Left ventricle myocardium inferior (tissue), 1 donor: ENCODE measurements around the gene MAB21L3. TPM values are rescaled to one million over a fixed set of nuclear protein-coding genes. Genes with fewer than 3 reads are reported as not detected.

Source experiments
- DNase-seq: peaks from one replicate; pipeline ENCODE4 v3.0.0-alpha.2; 2020
- H3K27ac ChIP-seq: fragments of 200-600 bp; replicated peaks from 2 replicates; pipeline ENCODE4 v1.8.0; 2021
- H3K27me3 ChIP-seq: fragments of 200-600 bp; 2 replicates; pipeline ENCODE4 v1.8.0; 2021; ENCODE audit warnings: low read depth
- H3K36me3 ChIP-seq: fragments of 200-600 bp; 2 replicates; pipeline ENCODE4 v1.8.0; 2021
- H3K4me1 ChIP-seq: fragments of 200-600 bp; 2 replicates; pipeline ENCODE4 v1.8.0; 2021
- H3K4me3 ChIP-seq: fragments of 200-600 bp; 2 replicates; pipeline ENCODE4 v1.8.0; 2021; ENCODE audit warnings: mild to moderate bottlenecking, moderate library complexity
- H3K9me3 ChIP-seq: fragments of 200-600 bp; replicated peaks from 2 replicates; pipeline ENCODE4 v1.8.0; 2021
- CTCF ChIP-seq: fragments of 200-600 bp; IDR thresholded peaks from 2 replicates; pipeline ENCODE4 v1.8.0; 2021; ENCODE audit warnings: antibody characterized with exemption, mild to moderate bottlenecking, borderline replicate concordance
- intact Hi-C: fragments of 100-400 bp; cut with micrococcal nuclease; formaldehyde crosslinking; loops from one replicate; pipeline ENCODE4 v1.11.0; 2022
- total RNA-seq: library from RNA; stranded (reverse); fragmentation: NEBNext Ultra II Directional; extraction: Animal tissue kit (Norgen Biotek cat#: 25700); gene quantifications from one replicate; pipeline ENCODE4 v1.2.1, GENCODE V29; 2021
- donor health status: DM: no; HTN: yes; CAD: no; lungs with severe emphysema.

The MAB21L3 gene
- total RNA-seq, 1 donor from 2014 or later = not detected

DNA sequence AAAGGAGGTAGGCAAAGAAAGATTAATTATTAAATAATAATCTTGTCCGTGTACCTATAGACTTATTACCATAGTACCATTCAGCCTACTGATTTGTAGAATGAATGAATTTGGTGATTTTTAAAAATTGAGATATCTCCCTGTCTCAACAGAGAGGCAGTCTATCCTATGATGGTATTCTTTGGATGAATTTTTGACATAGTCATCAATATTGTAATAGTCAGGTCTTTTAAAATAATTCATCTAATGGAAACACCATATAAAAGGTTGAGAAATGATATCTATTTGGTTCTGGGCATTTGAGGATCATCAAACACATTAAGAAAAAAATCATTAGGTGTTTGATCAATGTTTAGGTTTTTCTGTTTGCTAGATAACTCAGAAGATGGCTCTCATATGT is 35.6 kb upstream of the MAB21L3 start:
- no peak for DNase-seq
- peaks cover 6% of the 10 kb centered on the region for H3K36me3 ChIP-seq
- intact Hi-C loops = no loop called here

DNA sequence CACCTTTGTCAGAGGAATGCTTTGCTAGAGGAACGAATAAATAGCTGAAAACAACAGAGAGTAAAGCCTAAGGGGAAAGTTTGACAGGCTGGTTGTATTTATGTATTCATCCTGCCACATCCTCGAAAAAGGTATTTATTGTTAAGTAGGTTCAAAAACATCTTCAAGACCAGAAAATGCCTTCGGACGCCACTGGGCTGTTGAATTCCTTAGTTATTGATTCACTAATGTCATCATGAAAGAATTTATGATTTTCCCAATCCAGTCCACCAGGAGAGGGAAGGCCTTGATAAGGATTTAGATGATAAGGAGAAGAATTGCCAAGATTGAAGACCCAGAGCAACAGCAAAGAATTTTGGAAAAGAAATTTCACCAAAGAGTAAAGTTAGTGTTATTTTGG is 35.2 kb upstream of the MAB21L3 start:
- Histone ChIP-seq H3K4me1 (no peaks in the 10 kb centered on the region), H3K27ac (no peak overlapping the region), H3K27me3 (no peaks in the 10 kb centered on the region), H3K4me3 (no peak overlapping the region), H3K9me3 (no peaks in the 10 kb centered on the region), H3K36me3 (peaks cover 2% of the 10 kb centered on the region)
- no peak for TF ChIP-seq CTCF
- no peak for DNase-seq
- intact Hi-C loops = no loop called here

More for the DNA sequence above, 35.6 kb upstream of the MAB21L3 start:
- Histone ChIP-seq H3K4me1 (no peaks in the 10 kb centered on the region), H3K27ac (no peak overlapping the region), H3K27me3 (no peaks in the 10 kb centered on the region), H3K9me3 (no peaks in the 10 kb centered on the region), H3K4me3 (no peak overlapping the region)
- TF ChIP-seq CTCF = no peak

DNA sequence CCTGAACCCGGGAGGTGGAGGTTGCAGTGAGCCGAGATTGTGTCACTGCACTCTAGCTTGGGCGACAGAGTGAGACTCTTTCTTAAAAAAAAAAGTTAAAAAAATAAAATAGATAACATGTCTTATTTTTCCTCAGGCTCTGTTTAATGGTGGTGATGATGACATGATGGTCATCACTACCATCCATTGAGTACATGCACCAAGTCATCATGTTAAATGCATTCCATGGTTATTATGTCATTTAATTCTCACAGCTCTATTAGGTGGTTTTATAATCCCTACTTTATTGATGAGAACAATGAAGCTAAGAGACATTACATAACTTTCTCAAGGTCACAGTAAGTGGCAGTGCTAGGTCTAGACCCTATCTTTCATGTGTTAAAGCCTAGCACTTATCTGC is 34.4 kb upstream of the MAB21L3 start:
- TF ChIP-seq CTCF = no peak
- Histone ChIP-seq H3K4me1 (no peaks in the 10 kb centered on the region), H3K27ac (no peak overlapping the region), H3K9me3 (no peaks in the 10 kb centered on the region), H3K4me3 (no peak overlapping the region), H3K36me3 (no peaks in the 10 kb centered on the region), H3K27me3 (no peaks in the 10 kb centered on the region)
- intact Hi-C loops = no loop called here
- no peak for DNase-seq

GRCh38 chr1:116078699-116079223 is 32.4 kb upstream of the MAB21L3 start:
- no peak overlapping the region for H3K27ac ChIP-seq
- no peaks in the 10 kb centered on the region for H3K4me1 ChIP-seq
- no peaks in the 10 kb centered on the region for H3K9me3 ChIP-seq
- H3K36me3 ChIP-seq = no peaks in the 10 kb centered on the region
- H3K27me3 ChIP-seq = no peaks in the 10 kb centered on the region
- intact Hi-C loops = no loop called here
- no peak overlapping the region for H3K4me3 ChIP-seq
- no peak for DNase-seq
- TF ChIP-seq CTCF = no peak

DNA sequence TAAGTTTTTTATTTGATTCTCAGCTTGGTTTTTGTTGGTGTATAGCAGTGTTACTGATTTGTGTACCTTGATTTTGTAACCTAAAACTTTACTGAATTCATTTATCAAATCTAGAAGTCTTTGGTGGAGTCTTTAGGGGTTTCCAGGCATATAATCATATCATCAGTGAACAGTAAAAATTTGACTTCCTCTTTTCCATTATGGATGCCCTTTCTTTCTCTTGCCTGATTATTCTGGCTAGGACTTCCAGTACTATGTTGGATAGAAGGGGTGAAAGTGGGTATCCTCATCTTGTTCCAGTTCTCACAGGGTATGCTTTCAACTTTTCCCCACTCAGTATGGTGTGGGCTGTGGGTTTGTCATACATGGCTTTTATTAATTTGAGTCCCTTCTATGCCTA is 23.6 kb upstream of the MAB21L3 start:
- no peaks in the 10 kb centered on the region for H3K4me1 ChIP-seq
- no peak overlapping the region for H3K27ac ChIP-seq
- H3K36me3 ChIP-seq = peaks cover 22% of the 10 kb centered on the region
- H3K9me3 ChIP-seq = peaks cover 32% of the 10 kb centered on the region
- intact Hi-C loops = no loop called here
- no peak for DNase-seq
- no peak for TF ChIP-seq CTCF
- H3K4me3 ChIP-seq = no peak overlapping the region
- H3K27me3 ChIP-seq = no peaks in the 10 kb centered on the region
